Daoy (cell line): ENCODE results near the gene SLC22A31. TPM values are rescaled to one million over a fixed set of nuclear protein-coding genes. Genes with fewer than 3 reads are reported as not detected.

Experiments
- DNase-seq: peaks from one replicate; pipeline ENCODE4 v3.0.0-alpha.2; 2015; ENCODE audit warnings: low read depth
- total RNA-seq: library from RNA; depleted of rRNA; stranded (reverse); fragments of >200 nt; shearing (Covaris generic); gene quantifications from 2 replicates; pipeline ENCODE4 v1.2.3, GENCODE V29; 2014; rRNA removed

The SLC22A31 gene
- total RNA-seq, 1 experiment from 2014 or later: not detected

GRCh38 chr16:89150981-89151380 lies 49.4 kb downstream of the SLC22A31 start:
- DNase-seq: no peak

DNA sequence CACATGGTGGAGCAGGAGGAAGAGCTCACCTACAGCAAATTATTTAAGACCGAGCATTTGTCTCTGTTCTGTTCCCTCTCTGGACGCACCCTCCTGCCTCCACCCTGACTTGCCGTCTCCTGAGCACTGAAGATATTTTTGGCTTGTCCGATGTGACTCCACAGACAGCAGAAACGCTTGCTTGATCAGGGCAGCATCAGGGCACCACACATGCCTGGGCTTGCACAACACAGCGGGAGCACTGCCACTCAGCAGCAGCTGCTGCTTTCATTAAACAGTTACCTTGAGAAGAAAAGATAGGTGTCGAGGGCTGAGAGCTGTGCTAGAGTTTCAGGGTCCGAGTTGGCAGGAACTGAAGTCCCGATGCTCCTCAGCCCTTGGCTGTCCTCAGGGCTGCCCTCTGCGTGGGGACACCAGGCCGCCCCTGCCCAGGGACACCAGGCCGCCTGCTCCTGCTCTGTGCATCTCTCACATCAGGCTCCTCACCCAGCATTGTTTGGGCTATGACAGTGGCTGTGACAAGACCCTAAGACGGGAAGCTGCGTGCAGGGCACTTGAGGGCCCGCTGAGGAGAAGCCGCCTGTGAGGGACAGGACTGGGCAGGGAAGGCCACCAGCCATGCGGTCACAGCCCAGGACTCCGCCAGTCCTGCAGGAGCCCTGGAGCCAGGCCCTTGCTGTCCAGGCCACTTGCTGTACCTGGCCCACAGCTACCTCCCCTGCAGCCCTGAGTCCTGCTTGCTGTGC lies 50.1 kb downstream of the SLC22A31 start:
- no peak for DNase-seq

GRCh38 chr16:89149386-89149785 lies 51.0 kb downstream of the SLC22A31 start:
- DNase-seq: no peak

- DNase-seq: no peak
Measured at GRCh38 chr16:89147085-89147817, 53.1 kb downstream of the SLC22A31 start.

- DNase-seq: no peak
Measured at GRCh38 chr16:89146211-89147005, 53.9 kb downstream of the SLC22A31 start.

Other genes with a start within 250 kb of the SLC22A31 start
- gene CBFA2T3, start 223.3 kb downstream of the SLC22A31 start, total RNA-seq: not detected in 2 replicates
- 13.1 and 13.4 TPM in 2 replicates for gene ACSF3, start 106.7 kb downstream of the SLC22A31 start, total RNA-seq
- gene CDH15, start 28.8 kb downstream of the SLC22A31 start, total RNA-seq: not detected in 2 replicates
- gene ZNF778, start 17.2 kb upstream of the SLC22A31 start, total RNA-seq: 3.4 TPM in 2 replicates